Measurements from ENCODE around the gene NUBP2.

The NUBP2 gene

DNA sequence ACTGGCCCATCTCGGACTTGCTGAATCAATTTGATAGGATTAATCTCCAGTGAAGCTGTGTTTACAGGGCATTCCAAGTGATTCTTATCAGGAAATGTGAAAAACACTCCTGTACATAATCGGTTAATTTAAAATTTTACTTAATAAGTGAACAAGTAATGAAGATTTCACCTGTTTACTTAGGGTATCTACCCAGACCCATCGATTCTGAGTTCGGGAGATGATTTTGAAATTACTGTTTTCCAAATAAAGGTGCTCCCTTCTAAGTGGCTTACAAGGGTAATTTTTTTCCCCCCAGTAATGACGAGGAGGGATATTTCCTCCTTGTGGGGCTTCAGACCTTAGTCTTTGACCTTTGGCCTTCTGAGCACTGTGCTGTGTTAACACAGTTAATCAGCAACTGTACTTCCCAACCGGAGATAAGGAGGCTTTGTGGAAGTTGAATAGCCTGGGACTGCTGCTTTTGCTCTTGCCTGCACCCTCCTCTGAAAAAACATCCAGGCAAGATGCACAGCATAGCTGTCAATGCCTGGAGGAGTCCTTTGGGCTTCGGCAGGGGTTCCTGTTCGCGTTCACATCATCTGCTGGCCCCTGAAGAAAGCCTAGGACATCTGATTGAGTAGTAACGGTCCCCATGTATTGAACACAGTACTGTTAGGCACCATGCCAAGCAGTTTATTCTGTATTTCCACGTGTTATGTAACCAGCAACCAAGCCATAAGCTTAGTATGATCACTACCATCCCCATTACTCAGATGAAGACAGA lies 46.1 kb downstream of the NUBP2 start:
- DNase-seq (ENCODE audit: low read depth), result no peak

DNA sequence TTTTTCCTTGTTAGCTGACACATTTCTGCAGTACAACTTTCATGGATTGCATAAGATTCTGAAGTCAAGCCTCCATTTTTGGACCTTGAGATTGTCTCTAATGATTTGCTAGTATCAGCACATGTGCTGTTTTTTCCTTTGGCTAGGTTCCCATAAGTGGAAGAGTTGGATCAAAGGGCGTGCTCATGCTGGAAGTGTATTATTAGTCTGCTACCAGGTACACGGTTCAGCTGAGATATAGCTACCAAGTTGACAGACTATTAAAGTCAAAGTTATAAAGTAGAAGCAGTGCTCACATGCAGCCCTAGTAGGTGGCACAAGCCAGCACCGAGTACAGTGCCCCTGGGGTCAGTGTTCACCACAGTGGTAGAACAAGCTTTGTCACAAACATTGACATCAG lies 47.5 kb downstream of the NUBP2 start:
- DNase-seq (ENCODE audit: low read depth), result no peak

DNA sequence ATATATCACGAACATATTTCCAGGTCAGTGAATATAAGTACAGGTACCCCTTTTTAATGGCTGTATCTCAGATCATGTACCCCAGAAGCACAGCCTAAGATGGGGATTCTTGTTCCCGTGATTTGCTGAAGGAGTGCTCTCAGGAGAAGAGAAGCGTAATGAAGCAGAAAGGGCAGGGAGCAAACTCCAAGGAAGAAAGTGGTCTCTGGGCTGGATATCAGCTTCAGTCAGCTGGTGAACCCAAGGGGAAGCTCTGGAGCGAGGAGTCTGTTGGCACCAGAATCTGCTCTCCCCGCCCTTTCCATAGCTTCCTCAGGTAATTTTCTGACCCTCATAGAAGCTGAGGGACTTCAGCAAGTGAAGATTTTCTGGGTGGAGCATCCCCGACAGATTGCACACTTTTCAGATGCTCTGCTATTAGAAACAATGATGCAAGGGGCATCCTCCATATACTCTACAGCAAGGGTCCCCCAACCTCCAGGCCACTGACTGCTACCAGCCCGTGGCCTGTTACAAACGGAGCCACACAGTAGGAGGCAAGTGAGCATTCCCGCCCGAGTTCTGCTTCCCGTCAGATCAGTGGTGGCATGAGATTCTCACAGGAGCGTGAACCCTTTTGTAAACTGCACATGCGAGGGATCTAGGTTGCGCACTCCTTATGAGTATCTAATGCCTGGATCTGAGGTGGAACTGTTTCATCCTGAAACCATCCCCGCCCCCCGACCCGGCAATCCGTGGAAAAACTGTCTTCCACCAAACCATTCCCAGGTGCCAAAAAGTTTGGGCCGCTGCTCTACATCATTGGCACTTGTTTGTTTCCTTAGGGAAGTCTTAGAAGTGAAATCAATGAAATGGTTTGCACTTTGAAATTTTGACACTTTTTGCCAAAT lies 48.7 kb downstream of the NUBP2 start:
- DNase-seq (ENCODE audit: low read depth), result no peak

DNA sequence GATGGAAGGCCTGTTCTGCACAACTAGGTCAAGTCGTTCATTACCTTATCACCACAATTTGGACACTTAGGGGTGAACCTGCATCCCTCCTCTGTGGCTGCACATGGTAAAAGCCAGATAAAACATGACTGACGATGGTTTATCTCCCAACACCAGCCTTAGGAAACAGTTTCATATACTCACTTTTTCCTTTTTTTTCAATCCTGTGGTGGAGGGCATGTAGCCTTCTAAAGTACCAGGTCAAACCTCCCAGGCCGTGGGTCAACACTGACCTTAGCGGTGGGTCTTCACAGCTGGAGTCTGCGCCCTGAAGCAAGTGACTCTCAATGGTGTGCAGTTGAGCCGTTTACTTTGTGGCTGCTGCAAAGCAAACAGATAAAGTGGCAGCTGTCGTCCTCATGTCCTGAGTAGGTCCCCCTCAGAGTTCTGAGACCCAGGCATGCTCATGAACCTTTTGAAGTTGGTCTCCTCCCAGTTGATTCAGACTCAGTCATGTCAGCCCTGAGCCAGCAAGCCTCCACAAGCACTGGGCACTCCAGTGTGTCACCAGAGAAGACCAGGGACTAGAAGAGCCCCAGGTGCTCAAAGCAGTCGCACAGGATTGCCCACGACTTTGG lies 50.2 kb downstream of the NUBP2 start:
- no peak for DNase-seq (ENCODE audit: low read depth)

DNA sequence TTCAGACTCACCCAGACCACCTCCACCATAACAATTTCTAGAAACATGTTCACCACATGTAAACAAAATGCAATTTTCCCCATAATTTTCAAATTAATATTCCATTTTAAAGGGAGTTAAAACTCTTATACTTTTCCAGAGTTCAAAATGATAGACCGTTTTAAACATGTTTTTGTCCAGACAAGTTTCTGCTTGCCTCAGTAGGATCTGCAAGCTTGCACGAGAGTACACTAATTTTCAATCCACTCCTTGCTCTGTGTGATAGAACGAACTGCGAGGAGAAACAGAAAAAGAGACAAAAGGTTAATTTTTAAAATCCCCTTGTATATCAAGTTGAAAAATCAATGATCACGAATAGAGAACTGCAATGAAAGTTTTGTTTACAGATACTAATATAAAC lies 51.3 kb downstream of the NUBP2 start:
- DNase-seq (ENCODE audit: low read depth), result no peak
